HG03460 (cell line): ENCODE data around the gene CACNB4.
"Not testable (repeated sequence)": the region's sequence is repeated elsewhere in the genome, so short reads cannot be mapped to it uniquely, and the experiment has no call there.

ENCODE experiments used
- ATAC-seq: cut with Tn5 transposase; IDR thresholded peaks from one replicate; pipeline ENCODE4 v1.9.1; 2021; ENCODE audit not compliant: unreplicated experiment

CACNB4 gene

GRCh38 chr2:151946250-151946884, 152.5 kb downstream of the CACNB4 start:
- ATAC-seq: no peak

DNA sequence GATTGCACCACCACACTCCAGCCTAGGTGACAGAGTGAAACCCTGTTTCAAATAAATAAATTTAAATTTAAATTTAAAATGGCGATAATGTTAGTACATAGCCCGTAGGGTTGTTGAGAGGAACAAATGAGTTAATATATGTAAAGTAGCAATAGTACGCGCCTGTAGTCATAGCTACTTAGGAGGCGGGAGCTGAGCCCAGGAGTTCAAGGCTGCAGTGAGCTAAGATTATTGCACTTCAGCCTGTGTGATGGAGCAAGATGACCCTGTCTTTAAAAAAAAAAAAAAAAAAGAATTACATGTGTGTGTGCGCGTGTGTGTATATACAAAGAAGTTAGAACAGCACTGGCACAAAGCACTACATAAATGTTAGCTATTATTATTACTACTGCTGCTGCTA, 153.2 kb downstream of the CACNB4 start:
- ATAC-seq: no peak

DNA sequence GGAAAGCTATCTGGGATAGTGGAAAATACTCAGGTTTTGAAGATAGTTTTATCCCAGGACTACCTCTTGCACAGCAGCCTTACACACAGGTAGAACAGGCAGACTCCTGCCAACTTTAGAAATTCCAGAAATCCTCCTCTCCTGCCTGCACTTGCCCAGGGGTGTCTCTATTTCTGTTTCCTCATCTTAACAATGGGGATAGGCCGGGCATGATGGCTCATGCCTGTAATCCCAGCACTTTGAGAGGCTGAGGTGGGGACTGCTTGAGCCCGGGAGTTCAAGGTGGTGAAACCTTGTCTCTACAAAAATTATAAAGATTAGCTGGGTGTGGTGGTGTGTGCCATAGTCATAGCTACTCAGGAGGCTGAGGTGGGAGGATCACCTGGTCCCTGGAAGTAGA, 153.7 kb downstream of the CACNB4 start:
- ATAC-seq: no peak

DNA sequence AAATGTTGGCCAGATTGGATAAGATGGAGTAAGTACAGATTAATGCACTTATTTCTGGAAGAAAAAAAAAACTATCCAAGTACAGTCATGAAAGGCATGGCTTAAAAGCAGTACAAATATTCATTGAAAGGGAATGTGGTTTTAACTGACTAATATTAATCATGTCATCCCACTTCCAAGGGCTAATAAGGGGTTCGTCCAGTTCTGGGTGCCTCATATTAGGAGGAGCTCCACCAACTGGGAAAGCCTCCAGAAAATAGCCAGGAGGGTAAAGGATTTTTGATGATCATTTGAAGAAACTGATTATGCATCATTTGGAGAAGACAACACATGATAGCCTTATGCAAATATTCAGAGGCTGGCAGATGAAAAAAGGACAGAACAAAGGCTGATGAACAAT, 155.4 kb downstream of the CACNB4 start:
- ATAC-seq: no peak

DNA sequence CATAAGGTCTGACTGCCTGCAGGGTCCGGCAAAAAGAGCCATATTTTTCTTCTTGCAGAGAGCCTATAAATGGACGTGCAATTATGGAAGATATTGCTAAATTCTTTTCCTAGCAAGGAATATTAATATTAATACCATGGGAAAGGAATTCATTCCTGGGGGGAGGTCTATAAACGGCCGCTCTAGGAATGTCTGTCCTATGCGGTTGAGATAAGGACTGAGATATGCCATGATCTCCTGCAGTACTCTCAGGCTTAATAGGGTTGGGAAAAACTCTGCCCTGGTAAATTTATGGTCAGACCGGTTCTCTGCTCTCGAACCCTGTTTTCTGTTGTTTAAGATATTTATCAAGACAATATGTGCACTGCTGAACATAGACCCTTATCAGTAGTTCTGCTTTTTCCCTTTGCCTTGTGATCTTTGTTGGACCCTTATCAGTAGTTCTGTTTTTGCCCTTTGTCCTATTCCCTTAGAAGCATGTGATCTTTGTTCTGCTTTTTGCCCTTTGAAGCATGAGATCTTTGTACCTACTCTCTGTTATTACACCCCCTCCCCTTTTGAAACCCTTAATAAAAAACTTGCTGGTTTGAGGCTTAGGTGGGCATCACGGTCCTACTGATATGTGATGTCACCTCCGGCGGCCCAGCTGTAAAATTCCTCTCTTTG, 156.2 kb downstream of the CACNB4 start:
- ATAC-seq: not testable (repeated sequence)

- ATAC-seq: no peak
Measured at GRCh38 chr2:151937966-151938365, 160.9 kb downstream of the CACNB4 start.

GRCh38 chr2:151936626-151937025, 162.2 kb downstream of the CACNB4 start:
- ATAC-seq: no peak

GRCh38 chr2:151933266-151933804, 165.5 kb downstream of the CACNB4 start:
- no peak for ATAC-seq

DNA sequence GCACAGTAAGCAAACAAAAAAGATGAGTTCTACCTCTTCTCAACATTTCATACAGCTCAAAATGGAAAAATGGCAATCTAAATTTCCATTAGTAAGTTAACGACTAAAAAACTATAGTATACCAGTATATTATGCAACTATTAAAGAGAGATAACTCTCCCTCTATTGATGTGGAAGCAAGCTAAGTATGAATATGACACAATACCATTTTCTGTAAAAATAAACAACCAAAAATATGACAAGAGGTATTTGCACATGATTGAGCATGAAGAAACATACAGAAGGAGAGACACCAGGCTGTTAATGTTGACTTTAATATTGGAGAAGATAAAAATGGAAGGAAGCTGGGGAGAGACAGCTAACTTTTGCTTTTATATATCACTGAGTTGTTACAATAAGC, 167.1 kb downstream of the CACNB4 start:
- no peak for ATAC-seq

DNA sequence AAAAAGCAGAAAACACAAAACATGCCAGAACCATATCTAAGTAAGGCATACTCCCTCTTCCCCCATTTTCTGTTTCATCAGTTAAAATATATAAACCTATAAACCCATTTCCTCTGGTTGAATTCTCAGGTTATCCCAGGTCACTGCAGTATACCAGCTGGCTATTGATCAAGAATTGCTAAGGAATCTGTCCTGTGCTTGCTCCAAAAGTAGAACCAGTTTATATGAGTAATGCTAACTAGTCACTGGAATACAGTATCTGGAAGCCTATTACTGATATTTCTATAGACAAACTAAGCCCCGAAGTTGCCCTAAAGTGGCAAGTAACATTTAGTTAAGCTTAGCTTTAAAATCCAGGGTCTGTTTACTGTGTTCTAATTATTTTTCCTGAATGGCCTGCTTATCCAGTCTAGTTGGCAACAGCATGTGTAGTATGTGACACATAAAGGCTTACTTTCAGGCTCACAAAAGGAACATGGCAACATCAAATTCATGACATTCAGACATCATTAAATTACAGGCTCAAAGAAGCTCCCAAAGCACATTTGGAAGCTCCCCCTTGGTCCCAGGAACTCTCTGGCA, 167.7 kb downstream of the CACNB4 start:
- no peak for ATAC-seq

DNA sequence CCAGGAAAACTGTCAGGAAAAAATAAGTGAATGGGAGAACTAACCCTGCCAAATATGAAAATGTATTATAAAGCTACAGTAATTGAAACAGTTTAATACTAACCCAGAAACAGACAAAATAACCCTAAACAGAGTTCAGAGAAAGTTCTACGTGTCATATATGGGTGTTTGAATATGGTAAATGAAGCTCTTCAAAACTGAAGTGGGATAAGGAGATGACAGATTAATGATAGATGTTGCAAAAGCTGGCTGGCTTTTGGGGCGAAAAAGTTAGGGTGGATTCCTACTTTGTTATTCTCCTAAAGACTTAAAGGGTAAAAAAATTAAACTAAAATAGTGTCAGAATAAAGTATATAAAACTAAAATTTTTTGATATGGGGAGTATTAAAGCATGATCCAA, 168.8 kb downstream of the CACNB4 start:
- no peak for ATAC-seq

DNA sequence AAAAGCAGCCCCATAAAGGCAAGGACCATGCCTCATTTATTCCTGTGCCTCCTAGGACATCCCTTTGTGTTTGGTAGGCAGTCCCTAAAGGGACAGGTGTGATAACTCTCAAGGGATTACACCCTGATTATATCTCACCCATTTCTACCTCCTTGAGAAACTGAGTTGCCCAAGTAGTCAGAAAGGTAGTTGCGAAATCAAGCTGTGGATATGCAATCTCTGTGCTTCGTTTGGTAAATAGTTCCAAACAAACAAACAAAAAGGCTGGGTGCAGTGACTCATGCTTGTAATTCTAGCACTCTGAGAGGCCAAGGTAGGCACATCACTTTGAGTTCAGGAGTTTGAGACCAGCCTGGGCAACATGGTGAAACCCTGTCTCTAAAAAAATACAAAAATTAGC, 170.5 kb downstream of the CACNB4 start:
- ATAC-seq: no peak

DNA sequence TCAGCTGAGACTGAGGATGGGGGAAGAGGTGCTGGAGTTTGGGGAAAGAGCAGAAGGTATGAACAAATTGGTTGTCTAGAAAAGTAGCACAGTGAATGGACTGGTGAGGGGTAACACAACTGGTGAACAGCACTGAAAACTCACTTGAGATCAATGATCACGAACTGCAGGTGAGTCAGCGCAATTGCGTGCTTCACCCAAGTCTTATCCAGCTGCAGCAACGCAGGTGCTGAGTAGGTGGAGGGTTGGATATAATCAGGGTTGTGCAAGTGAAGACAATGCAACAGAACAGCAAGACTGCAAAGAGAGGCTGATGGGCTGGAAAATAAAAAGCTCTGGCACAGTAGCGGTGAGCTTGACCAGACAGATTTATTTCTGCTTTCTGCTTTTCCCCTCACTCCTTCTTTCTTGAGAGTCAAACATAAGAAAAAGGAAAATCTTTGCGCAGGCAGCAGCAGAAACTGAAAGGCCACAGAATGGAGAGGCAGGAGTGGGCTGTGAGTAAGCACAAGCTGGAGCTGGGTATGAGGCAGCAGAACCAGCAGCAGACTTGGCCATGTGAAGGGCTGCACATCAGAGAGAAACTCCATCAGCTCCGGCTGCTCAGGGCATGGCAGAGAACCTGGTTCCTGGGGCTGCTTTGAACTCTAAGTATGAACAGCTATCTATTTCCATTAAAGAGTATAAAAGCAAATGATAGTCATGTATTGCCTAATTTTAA, 171.2 kb downstream of the CACNB4 start:
- ATAC-seq: no peak

DNA sequence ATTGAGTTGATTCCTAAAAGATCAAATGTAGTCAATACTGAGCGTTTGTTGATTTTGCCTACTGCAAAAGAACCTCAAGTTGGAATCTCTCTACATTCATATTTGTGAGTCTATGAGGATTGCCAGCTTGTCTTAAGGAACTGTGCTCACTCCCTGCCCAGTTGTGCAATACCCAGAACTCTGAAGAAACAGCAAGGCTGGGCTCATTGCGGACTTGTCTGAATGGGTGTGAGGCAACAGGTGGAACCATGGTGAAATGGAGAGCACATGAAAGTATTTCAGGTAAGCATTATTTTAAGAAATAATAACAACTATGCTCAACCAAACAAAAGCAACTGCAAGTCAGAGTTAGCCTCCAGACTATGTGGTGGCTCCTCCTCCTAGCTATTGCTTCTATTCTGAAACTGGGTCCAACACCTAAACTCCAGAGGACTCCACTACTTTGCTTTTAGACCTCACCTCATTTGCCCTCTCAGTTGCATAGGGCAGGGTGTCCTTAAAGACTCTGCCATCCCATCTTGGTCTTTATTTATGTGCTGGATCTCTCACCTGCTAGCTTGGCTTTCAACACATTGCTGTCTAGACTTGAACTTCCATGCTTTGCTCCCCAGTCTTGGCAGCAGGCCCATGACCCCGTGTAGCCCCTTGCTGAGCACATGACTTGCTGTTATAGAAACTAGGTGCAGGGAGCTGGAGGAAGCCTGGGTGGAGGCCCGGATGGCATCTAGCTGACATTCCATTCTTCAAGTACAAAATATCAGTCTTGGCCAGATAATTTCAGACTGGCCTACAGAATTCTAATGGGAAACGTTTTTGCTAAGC, 175.8 kb downstream of the CACNB4 start:
- no peak for ATAC-seq

- ATAC-seq: no peak
Measured at GRCh38 chr2:151919786-151920185, 179.1 kb downstream of the CACNB4 start.

- ATAC-seq: no peak
Measured at GRCh38 chr2:151918308-151918707, 180.5 kb downstream of the CACNB4 start.

DNA sequence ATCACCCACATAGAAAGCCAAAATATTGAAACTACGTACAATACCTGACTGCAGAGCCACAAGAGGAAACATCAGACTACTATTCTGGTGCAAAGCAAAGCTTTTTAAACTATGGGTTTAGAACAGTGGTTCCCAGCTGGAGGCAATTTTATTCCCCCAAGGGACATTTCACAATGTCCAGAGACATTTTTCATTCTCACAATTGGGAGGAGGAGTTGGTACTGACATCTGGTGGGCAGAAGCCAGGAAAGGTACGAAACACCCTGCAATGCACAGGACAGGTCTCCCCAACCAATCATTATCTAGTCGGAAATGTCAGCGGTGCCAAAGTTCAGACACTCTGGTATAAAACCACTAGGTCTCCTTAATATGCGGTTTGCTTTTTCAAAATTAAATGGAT, 182.2 kb downstream of the CACNB4 start:
- ATAC-seq: no peak

DNA sequence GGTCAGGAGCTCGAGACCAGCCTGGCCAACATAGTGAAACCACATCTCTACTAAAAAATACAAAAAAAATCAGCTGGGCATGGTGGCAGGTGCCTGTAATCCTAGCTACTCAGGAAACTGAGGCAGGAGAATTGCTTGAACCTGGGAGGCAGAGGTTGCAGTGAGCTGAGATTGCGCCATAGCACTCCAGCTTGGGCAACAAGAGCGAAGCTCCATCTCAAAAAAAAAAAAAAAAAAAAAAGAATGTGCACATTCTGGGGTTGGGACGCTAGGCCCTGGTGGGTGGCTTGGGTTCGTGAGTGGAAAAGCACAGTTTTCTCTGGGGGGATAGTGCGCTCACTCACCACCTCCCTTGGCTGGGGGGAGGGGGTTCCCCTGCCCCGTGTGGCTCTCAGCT, 183.2 kb downstream of the CACNB4 start:
- ATAC-seq: not testable (repeated sequence)

DNA sequence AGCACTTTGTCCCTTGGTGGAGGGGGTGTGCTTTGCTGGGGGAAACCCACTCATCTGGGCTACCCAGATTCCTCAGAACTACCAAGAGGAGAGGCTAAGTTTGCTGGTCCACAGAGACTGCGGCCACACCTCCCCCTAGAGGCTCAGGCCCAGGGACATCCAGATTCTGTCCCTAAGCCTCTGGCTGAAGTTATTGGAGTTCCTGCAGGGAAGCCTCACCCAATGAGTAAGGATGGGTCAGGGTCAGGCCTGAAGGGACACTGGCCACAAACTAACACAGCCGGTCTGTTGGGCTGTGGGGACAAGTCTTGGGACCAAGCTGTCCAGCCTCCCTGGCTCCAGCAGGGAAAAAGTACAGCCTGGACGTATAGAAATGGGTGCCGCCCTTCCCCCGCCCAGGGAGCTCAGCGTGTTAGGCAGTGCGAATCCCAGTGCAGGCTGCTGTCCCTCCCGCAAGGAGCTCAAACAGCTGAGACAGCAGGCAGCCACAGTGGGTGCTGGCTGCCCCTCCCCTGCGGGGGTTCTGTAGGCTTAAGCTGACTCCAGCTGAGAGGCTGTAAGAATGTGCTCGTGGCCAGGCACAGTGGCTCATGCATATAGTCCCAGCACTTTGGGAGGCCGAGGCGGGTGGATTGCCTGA, 183.7 kb downstream of the CACNB4 start:
- ATAC-seq: no peak

DNA sequence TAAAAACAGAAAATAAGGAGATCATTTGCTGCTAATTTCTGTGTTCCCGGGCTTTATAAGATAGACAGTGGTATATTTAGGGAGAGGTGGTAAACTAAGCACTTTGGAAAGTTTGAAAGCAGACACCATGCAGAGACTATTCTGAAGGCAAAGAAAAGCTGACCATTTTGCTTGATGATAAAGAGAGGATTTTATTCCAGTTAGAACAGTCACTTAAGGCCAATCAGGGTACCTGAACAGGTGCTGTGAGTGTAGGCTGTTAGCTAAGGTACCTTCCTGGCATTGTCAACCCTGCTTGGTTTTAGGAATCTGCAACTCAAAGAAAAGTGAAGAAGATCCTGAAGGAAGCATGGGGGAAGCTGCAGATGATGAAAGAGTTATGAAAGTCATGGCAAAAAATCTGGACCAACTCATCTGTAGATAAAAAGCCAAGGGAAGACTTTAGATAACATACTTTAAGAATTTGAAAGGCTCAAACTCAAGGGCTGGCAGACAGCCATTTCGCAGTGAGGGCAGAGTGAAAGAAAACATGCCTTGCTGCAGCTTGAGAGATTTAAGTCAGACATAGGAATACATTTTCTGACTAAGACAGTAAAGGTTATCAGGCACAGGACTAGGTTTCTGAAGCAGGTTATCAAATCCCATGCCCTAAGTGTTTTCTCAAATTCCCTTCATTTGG, 190.5 kb downstream of the CACNB4 start:
- no peak for ATAC-seq
